DOHH2 (cell line): ENCODE data around the gene METTL8.

ENCODE experiments used
- EZH2phosphoT487 ChIP-seq: fragments of 200-600 bp; sonication (generic); IDR thresholded peaks from 2 replicates; pipeline ENCODE4 v1.6.1; 2017; ENCODE audit warnings: borderline replicate concordance, mild to moderate bottlenecking, antibody characterized with exemption, low read length, moderate library complexity, mixed read lengths
- TF ChIP-seq, protein P1 (sequence below): fragments of 200-600 bp; sonication (generic); IDR thresholded peaks from one replicate; pipeline ENCODE4 v1.5.1; 2014; ENCODE audit warnings: antibody characterized with exemption, mild to moderate bottlenecking, low read depth, low read length; ENCODE audit not compliant: poor library complexity, severe bottlenecking

DNA sequence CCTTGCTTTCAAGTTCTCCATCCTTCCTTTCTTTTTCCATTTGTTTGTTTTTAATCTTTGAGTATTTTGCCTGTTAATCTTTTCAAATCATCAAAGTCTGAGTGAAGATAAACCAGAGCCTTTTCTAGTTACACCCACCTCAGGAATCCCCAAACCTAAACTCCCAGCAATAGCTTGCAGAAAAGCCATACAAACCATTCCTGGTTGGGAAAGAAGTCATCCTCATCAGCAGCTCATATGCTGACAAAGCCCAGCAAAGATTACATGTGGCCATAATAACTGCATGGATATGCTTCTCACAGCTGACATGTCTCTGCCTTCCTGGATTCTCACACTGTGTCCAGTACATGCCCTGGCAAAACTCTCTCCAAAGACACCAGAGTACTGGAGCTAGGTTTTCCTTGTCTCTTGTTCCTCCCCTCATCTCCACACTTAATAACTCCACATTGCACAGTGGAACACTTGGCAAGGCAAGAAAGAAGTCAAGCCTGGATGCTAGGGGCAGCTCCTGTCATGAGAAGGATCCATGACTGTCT lies 146.7 kb downstream of the METTL8 start:
- TF ChIP-seq, protein P1, sequence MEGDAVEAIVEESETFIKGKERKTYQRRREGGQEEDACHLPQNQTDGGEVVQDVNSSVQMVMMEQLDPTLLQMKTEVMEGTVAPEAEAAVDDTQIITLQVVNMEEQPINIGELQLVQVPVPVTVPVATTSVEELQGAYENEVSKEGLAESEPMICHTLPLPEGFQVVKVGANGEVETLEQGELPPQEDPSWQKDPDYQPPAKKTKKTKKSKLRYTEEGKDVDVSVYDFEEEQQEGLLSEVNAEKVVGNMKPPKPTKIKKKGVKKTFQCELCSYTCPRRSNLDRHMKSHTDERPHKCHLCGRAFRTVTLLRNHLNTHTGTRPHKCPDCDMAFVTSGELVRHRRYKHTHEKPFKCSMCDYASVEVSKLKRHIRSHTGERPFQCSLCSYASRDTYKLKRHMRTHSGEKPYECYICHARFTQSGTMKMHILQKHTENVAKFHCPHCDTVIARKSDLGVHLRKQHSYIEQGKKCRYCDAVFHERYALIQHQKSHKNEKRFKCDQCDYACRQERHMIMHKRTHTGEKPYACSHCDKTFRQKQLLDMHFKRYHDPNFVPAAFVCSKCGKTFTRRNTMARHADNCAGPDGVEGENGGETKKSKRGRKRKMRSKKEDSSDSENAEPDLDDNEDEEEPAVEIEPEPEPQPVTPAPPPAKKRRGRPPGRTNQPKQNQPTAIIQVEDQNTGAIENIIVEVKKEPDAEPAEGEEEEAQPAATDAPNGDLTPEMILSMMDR, result no peak
- TF ChIP-seq EZH2phosphoT487, result no peak
